GM20000 (cell line): ENCODE measurements around the gene CRHR2.
"Not testable (repeated sequence)": the region's sequence is repeated elsewhere in the genome, so short reads cannot be mapped to it uniquely, and the experiment has no call there.

Source experiments
- DNase-seq: peaks from one replicate; pipeline ENCODE4 v3.0.0; 2012; ENCODE audit warnings: low spot score
- CTCF ChIP-seq: IDR thresholded peaks from 2 replicates; pipeline ENCODE4 v1.5.1; 2012; ENCODE audit warnings: mild to moderate bottlenecking, control low read depth; ENCODE audit errors: extremely low read depth, missing control alignments

The CRHR2 gene

GRCh38 chr7:30727061-30727945, 45.0 kb upstream of the CRHR2 start:
- DNase-seq: no peak
- TF ChIP-seq CTCF: no peak

- TF ChIP-seq CTCF: no peak
- no peak for DNase-seq
Measured at GRCh38 chr7:30726296-30727006, 44.2 kb upstream of the CRHR2 start.

GRCh38 chr7:30723776-30724175, 41.5 kb upstream of the CRHR2 start:
- no peak for DNase-seq
- no peak for TF ChIP-seq CTCF

GRCh38 chr7:30722671-30723070, 40.4 kb upstream of the CRHR2 start:
- DNase-seq: no peak
- TF ChIP-seq CTCF: no peak

- no peak for TF ChIP-seq CTCF
- no peak for DNase-seq
Measured at GRCh38 chr7:30722187-30722586, 39.9 kb upstream of the CRHR2 start.

GRCh38 chr7:30721211-30721610, 39.0 kb upstream of the CRHR2 start:
- no peak for TF ChIP-seq CTCF
- no peak for DNase-seq

- not testable (repeated sequence) for DNase-seq
Measured at GRCh38 chr7:30719434-30719833, 37.2 kb upstream of the CRHR2 start.
